Endodermal cell (in vitro differentiated cells): ENCODE results near the gene C14orf93. TPM values are rescaled to one million over a fixed set of nuclear protein-coding genes. Genes with fewer than 3 reads are reported as not detected.
"Not testable (repeated sequence)": the region's sequence is repeated elsewhere in the genome, so short reads cannot be mapped to it uniquely, and the experiment has no call there.

Source experiments
- DNase-seq: peaks from one replicate; pipeline ENCODE4 v3.0.0-alpha.2; 2017
- H3K27ac ChIP-seq: 2 replicates; pipeline ENCODE4 v1.5.1; 2013; ENCODE audit warnings: mild to moderate bottlenecking, low read depth, low read length, moderate library complexity
- H3K27me3 ChIP-seq: 2 replicates; pipeline ENCODE4 v1.6.1; 2013; ENCODE audit warnings: mild to moderate bottlenecking, low read length, moderate library complexity; ENCODE audit not compliant: insufficient read depth, control insufficient read depth, poor library complexity, severe bottlenecking
- H3K36me3 ChIP-seq: 2 replicates; pipeline ENCODE4 v1.7.0; 2013; ENCODE audit warnings: mild to moderate bottlenecking, low read length, moderate library complexity; ENCODE audit not compliant: control insufficient read depth, insufficient read depth
- H3K4me1 ChIP-seq: one replicate; pipeline ENCODE4 v1.7.0; 2013; ENCODE audit warnings: low read length; ENCODE audit not compliant: control insufficient read depth, insufficient read depth
- H3K4me3 ChIP-seq: 2 replicates; pipeline ENCODE4 v1.5.1; 2013; ENCODE audit warnings: mild to moderate bottlenecking, low read length, moderate library complexity
- H3K9ac ChIP-seq: 2 replicates; pipeline ENCODE4 v1.6.1; 2013; ENCODE audit warnings: mild to moderate bottlenecking, low read length, moderate library complexity; ENCODE audit not compliant: poor library complexity, severe bottlenecking; ENCODE audit errors: extremely low read depth
- H3K9me3 ChIP-seq: 2 replicates; pipeline ENCODE4 v1.6.1; 2013; ENCODE audit warnings: mild to moderate bottlenecking, low read length, moderate library complexity; ENCODE audit not compliant: control insufficient read depth
- H3K27ac Mint-ChIP-seq: 2 replicates; pipeline ENCODE4 v1.8.0; 2020; ENCODE audit warnings: mixed read lengths
- H3K27me3 Mint-ChIP-seq: 2 replicates; pipeline ENCODE4 v1.8.0; 2021; ENCODE audit warnings: mild to moderate bottlenecking, mixed read lengths; ENCODE audit not compliant: insufficient read depth
- H3K36me3 Mint-ChIP-seq: 2 replicates; pipeline ENCODE4 v1.8.0; 2020; ENCODE audit warnings: low read depth, mixed read lengths
- H3K4me1 Mint-ChIP-seq: 2 replicates; pipeline ENCODE4 v1.8.0; 2020; ENCODE audit warnings: mixed read lengths
- H3K4me3 Mint-ChIP-seq: 2 replicates; pipeline ENCODE4 v1.8.0; 2020; ENCODE audit warnings: mild to moderate bottlenecking, moderate library complexity, mixed read lengths
- H3K9me3 Mint-ChIP-seq: 2 replicates; pipeline ENCODE4 v1.8.0; 2020; ENCODE audit warnings: mild to moderate bottlenecking, mixed read lengths
- CTCF ChIP-seq: fragments of 200-600 bp; sonication (generic); conservative IDR thresholded peaks from 2 replicates; pipeline ENCODE4 v1.5.0; 2021; ENCODE audit warnings: antibody characterized with exemption, mild to moderate bottlenecking
- WGBS, 2 experiments: methylation state at CpG; one replicate each; pipeline versions ENCODE4 v1.1.5 to v1.1.7; 2013; ENCODE audit warnings: missing lambda C conversion rate in 2 of 2, mixed read lengths in 1 of 2; ENCODE audit not compliant: insufficient coverage in 1 of 2, insufficient read length in 1 of 2; 5-methylcytosine and 5-hydroxymethylcytosine counted together
- total RNA-seq, 2 donors: library from RNA; stranded (reverse); fragmentation: NEBNext Ultra II Directional in 1 of 2; extraction: Animal tissue kit (Norgen Biotek cat#: 25700) in 1 of 2; gene quantifications; 2 replicates in 1 of 2; 3 replicates in 1 of 2; pipeline ENCODE4 v1.2.1, GENCODE V29; 2021

C14orf93 gene
- total RNA-seq, 2 donors from 2014 or later, result 7.0 to 9.4 TPM

- Mint-ChIP-seq H3K9me3 (no peaks in the 10 kb centered on the region), H3K4me3 (peak overlapping the region; percentile 82), H3K4me1 (peaks cover 18% of the 10 kb centered on the region), H3K27ac (peak overlapping the region; percentile 98), H3K27me3 (peaks cover 2% of the 10 kb centered on the region), H3K36me3 (peaks cover 22% of the 10 kb centered on the region)
- Histone ChIP-seq H3K4me1 (no peaks in the 10 kb centered on the region), H3K36me3 (peaks cover 7% of the 10 kb centered on the region), H3K4me3 (peak overlapping the region; percentile 98), H3K9me3 (no peaks in the 10 kb centered on the region), H3K27ac (peak overlapping the region; percentile 93), H3K27me3 (no peaks in the 10 kb centered on the region), H3K9ac (peak overlapping the region; percentile 76)
- WGBS, 2 experiments, result 34 to 40% methylated on average over 15 to 19 of the region's 19 CpGs
- no peak for TF ChIP-seq CTCF
- DNase-seq, result no peak
These were observed 54.0 kb downstream of the C14orf93 start for GRCh38 chr14:22955702-22956569.

- Mint-ChIP-seq H3K27me3 (no peaks in the 10 kb centered on the region), H3K36me3 (peaks cover 38% of the 10 kb centered on the region), H3K27ac (no peak overlapping the region), H3K4me1 (peaks cover 21% of the 10 kb centered on the region), H3K4me3 (no peak overlapping the region), H3K9me3 (no peaks in the 10 kb centered on the region)
- WGBS, 2 experiments, result 82 to 83% methylated on average over 1 of the region's 1 CpG
- no peaks in the 10 kb centered on the region for H3K9me3 ChIP-seq
- H3K27ac ChIP-seq, result no peak overlapping the region
- H3K9ac ChIP-seq, result no peak overlapping the region
- no peak for TF ChIP-seq CTCF
- peaks cover 16% of the 10 kb centered on the region for H3K36me3 ChIP-seq
- H3K4me3 ChIP-seq, result no peak overlapping the region
- no peak for DNase-seq
- peaks cover 5% of the 10 kb centered on the region for H3K4me1 ChIP-seq
- no peaks in the 10 kb centered on the region for H3K27me3 ChIP-seq
These were observed 57.5 kb downstream of the C14orf93 start for GRCh38 chr14:22952418-22952817.

GRCh38 chr14:22951795-22952194 is 58.1 kb downstream of the C14orf93 start:
- not testable (repeated sequence) for H3K4me3 ChIP-seq, H3K9me3 ChIP-seq, H3K27ac ChIP-seq, H3K27me3 ChIP-seq, H3K4me3 Mint-ChIP-seq, H3K9ac ChIP-seq, H3K4me1 ChIP-seq, DNase-seq, H3K27ac Mint-ChIP-seq, H3K27me3 Mint-ChIP-seq, H3K9me3 Mint-ChIP-seq
- H3K36me3 Mint-ChIP-seq, result peaks cover 42% of the 10 kb centered on the region
- H3K36me3 ChIP-seq, result peaks cover 16% of the 10 kb centered on the region
- WGBS, 2 experiments, result 89 to 95% methylated on average over 8 of the region's 8 CpGs
- H3K4me1 Mint-ChIP-seq, result peaks cover 21% of the 10 kb centered on the region
